PC-9 (cell line): ENCODE results near the gene SCOC.

Experiments used
- EZH2 ChIP-seq: fragments of 200-600 bp; sonication (generic); IDR thresholded peaks from 2 replicates; pipeline ENCODE4 v1.8.0; 2017; ENCODE audit warnings: antibody characterized with exemption, low read depth
- TF ChIP-seq, protein P1 (sequence below): fragments of 200-600 bp; sonication (generic); conservative IDR thresholded peaks from 2 replicates; pipeline ENCODE4 v1.6.1; 2017; ENCODE audit warnings: mixed run types, antibody characterized with exemption, mild to moderate bottlenecking, moderate library complexity

DNA sequence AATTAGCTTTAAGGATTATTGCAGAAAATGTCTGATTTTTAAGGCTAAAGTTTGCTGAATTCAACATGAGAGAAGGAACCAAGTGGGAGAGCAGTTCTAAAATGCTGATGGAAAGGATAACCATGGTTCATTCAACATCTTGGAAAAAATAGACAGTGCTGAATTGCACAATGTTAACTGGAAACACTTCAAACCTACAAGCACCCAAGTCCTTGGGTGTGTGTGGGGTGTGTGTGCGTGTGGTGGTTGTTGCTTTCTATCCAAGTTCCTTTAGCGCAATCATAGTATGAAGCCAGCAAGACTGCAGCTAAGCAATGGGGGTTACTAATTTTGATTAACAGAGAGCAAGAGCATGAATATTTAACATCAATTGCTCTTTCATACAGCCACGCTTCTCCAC is 29.3 kb upstream of the SCOC start:
- TF ChIP-seq, protein P1, sequence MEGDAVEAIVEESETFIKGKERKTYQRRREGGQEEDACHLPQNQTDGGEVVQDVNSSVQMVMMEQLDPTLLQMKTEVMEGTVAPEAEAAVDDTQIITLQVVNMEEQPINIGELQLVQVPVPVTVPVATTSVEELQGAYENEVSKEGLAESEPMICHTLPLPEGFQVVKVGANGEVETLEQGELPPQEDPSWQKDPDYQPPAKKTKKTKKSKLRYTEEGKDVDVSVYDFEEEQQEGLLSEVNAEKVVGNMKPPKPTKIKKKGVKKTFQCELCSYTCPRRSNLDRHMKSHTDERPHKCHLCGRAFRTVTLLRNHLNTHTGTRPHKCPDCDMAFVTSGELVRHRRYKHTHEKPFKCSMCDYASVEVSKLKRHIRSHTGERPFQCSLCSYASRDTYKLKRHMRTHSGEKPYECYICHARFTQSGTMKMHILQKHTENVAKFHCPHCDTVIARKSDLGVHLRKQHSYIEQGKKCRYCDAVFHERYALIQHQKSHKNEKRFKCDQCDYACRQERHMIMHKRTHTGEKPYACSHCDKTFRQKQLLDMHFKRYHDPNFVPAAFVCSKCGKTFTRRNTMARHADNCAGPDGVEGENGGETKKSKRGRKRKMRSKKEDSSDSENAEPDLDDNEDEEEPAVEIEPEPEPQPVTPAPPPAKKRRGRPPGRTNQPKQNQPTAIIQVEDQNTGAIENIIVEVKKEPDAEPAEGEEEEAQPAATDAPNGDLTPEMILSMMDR: no peak
- no peak for TF ChIP-seq EZH2
